SH-SY5Y (cell line): ENCODE measurements around the gene PIR.

Source experiments
- GATA2 ChIP-seq: IDR thresholded peaks from 2 replicates; pipeline ENCODE4 v1.6.1; 2011; ENCODE audit warnings: mild to moderate bottlenecking, low read depth, low read length
- GATA3 ChIP-seq: IDR thresholded peaks from 2 replicates; pipeline ENCODE4 v1.6.1; 2011; ENCODE audit warnings: low read depth, mild to moderate bottlenecking, low read length, moderate library complexity

- TF ChIP-seq GATA2: no peak
- TF ChIP-seq GATA3: no peak
These were observed 119.2 kb downstream of the PIR start for GRCh38 chrX:15373976-15374375.
